ENCODE measurements around the gene SECISBP2L.
"Not testable (repeated sequence)": the region's sequence is repeated elsewhere in the genome, so short reads cannot be mapped to it uniquely, and the experiment has no call there.

The SECISBP2L gene

DNA sequence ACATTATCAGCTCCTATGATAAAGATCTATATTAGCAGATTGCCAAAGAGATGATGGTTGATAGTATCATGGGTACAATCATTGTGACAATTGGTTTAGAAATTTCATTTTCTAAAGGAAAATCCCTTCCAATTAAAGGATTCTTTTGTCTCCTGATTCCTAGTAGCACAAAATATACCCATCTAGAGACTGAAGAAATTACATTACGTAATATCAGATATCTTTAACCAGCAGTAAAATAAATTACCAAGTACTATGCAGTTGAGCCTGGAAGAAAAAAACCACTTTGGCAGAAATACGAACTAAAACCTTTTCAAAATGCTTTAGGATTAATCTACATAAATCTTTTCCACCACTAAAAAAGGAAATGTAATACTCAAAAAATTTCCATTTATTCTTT is 46.9 kb downstream of the SECISBP2L start:
- DNase-seq (ENCODE audit: low read depth) = no peak

DNA sequence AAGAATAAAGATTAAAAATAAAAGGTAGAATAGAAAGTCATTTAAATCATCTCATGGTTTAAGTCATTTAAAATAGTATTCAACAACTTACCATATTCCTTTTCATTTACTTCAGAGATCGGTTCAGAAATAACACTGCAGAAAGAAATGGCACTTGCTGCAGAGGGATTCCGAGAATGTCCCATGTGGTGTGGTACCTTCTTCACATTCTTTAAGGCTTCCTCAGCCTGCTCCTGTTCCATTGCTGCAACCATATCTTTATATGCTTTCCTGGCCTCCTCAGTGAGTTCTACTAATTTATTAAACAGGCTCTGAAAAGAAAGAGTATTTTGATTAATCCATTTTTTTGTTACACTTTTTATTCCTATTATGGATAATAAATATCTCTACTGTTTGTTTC is 50.0 kb downstream of the SECISBP2L start:
- DNase-seq (ENCODE audit: low read depth) = no peak

DNA sequence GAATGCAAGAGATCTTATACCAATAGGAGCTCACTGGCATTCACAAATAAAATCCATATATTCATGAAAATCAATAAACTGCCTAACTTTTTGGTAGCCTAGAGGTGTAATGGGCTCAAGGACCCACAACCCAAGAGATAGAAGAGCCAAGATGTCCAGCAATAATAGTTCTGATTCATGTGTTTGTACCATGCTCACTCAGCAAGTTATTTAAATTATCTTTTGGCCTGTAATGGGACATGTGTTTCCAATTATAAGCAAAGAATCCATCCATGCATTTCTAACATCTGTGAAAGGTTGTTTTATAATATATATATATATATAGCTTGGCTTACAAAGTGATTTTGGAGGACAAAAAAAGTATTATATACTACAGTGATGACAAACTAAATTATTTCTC is 52.9 kb downstream of the SECISBP2L start:
- DNase-seq (ENCODE audit: low read depth) = no peak

DNA sequence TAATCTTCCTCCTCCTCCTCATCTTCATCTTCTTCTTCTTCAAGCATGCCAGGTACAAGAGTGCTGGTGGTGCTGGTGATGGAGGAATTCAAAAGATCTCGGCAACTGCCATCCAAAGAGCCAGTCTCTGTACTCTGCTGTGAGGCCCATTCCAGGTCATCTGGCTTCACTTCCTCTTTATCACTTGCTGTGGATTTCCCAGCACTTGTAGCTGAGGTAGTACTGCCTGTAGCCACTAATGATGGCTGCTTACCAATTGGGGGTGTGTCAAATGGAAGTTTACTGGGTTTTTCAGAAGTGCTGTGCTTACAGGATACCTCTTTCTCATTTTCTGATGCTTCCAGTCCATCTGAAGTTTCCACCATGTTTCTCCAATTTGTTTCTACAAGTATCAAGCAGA is 53.7 kb downstream of the SECISBP2L start:
- no peak for DNase-seq (ENCODE audit: low read depth)

DNA sequence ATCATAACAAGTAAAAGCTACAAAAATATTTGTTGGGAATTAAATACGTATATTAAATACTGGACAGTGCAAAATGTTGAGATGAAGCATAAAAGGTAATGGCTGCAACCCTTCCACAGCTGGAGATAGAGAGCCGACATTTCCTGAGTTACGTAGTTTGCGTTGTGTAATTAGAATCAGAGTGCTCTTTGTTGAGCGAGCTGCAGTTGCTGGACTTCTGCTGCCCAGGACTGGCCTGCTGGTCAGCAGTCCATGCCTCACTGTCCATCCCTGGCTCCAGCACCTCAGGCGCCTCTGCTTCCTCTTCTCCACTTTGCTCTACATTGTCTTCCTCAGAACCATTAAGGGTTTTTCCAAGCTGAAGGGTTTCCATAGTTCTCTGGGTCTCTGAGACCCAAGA is 54.1 kb downstream of the SECISBP2L start:
- DNase-seq (ENCODE audit: low read depth) = no peak

DNA sequence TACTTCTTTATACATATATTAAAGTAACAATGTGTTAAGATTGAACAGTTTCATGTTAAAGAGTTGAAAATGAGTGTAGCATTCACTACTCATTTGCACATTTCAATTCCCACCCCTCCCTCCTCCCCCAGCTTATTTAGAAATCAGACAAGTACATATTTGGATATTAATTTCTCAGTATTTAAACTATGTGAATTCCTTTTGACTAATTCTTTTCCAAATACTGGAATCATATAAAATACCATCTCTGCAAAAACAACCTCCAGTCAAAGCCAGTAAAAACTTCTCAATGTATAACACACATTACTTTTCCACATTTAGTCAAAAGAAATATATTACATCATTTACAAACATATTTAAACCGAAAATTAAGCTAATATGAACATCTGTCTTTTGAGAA is 57.1 kb downstream of the SECISBP2L start:
- DNase-seq (ENCODE audit: low read depth) = no peak

DNA sequence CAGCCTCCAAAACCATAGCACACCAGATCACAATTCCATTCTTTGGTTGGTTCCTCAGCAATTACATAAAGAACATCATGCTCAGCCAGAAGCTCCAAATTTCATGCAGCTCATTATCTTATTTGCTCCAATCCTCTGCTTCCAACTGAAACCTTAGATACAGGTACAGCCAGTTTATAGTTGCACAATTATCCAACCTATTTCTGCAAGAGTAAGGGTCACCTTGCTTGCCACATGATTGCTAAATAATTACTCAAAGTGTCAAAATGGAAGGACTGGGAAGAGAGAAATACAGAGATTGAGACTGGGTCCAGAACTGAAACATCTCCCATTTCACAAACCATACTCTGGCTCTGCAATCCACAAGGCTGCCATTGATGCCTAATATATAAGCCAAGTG is 59.1 kb downstream of the SECISBP2L start:
- DNase-seq (ENCODE audit: low read depth) = no peak

DNA sequence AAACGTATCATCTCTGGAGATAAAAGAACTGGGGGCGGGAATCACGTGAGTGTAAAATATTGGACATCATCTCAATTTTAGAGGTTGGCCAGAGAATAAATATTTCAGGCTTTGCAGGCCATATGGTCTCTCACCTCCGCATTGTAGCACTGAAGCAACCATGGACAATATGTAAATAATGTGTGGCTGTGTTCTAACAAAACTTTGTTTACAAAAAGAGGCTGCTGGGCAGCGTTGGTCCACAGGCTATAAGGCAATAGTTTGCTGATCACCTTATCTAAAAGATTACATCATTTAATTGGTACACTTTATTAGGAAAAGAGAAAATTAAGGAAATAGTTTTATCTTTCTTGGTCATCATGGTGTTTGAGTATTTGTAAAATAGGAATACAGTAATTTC is 60.0 kb downstream of the SECISBP2L start:
- DNase-seq (ENCODE audit: low read depth) = no peak

DNA sequence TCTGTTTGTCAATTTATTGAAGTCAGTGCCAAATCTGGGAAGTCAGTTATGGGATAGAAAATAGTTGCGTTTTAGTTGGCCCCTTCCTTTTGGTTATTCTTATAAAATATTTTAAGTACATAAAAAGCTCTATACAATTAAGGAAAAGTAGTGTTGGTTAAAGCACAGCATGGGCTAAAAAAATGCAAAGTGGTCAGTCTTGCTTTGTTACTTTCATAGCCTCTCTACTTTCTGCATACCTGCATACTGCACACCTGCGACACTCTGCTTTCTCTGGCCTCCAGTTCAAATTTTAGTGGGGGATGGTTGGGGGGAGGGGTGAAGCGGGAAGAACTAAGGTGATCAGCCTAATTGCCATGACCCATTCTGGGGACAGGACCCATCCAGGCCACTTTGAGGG is 60.7 kb downstream of the SECISBP2L start:
- DNase-seq (ENCODE audit: low read depth) = no peak

DNA sequence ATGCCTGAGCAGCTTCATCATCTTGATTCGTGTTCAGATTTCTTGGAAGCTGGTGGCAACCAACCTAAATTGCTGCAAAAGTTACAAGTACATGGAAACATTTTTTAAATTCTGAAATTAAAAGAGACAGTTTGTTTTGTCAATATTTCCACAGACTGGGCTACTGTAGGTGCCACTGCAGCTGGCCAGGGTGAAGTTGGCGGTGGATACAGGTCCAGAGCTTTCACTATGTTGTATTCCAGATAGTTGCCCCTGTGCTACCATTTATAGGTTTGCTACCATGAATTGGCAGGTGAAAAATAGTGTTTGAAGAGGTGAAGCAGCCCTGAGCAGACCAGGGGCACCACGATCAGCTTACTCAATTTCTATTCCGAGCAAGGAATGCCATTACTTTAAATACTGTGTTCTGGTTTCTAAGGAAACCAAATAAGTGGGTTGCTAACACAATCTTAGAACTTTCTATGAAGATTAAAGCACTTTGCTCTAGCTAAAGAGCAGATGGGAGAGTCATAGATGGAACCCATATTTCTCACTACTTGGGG is 61.4 kb downstream of the SECISBP2L start:
- no peak for DNase-seq (ENCODE audit: low read depth)

DNA sequence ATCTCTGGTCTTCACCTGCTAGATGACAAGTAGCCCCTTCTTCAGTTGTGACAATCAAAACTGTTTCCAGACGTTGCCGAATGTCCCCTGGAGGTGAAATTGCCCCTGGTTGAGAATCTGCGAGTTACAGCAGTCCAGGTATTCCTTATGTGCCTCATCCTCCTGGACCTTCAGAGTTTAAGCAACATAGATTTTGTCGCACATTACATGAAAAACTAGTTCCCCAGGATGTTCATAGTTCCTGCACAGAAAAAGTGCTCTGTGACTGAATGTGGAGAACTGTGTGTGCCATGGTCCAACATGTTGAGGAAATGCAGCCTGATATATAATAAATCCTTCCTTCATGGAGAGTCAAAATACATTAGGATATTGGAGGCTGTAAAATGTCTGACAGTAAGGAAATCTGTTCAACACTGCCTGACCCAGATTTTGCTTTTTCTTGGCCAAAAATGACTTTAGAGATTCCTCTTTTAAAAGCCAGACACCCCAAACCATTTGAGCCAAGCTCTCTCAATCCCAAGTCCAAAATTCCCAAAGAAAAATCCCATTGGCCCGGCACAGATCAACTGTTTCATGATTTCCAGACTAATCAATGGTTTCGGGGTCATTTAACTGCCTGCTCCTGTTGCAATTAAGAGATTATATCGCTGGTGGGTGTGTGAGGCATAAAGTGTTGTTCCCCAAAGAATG is 62.1 kb downstream of the SECISBP2L start:
- no peak for DNase-seq (ENCODE audit: low read depth)

DNA sequence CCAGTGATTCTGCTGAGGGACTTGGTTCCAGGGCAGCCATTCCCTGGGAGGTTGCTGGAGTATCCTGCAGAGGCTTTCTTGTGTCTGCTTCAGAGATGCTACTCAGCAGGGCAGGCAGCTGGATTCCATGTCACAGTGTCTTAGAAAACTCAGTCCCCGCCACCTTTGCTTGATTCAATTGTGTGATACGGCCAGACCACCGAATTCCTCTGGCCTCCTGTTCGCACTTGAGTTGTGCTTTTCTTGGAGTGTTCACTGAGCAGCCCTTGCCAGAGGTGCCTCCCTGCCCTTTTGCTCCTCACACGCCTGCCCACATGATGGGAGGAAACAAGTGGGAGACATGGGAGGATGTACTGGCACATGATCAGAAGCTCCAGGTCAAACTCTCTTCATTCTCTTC is 62.9 kb downstream of the SECISBP2L start:
- no peak for DNase-seq (ENCODE audit: low read depth)

DNA sequence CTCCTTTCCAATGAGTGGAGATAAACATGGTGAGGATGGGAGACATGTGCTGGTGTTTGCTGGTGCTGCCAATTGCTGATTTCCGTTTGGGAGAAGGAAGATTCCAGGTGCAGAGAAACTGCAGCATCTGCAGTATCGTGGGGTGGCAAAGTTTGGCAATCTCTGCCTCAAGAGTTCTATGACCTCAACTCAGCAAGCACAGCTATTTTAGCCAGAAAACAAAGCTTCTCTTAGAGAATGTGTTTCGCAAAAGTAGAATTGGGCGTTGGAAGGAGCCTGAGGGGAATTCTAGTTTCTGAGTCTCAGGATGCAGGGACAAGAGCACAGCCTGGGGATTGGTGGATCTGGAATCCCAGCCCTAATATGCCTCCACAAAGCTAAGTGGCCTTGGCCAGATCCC is 64.3 kb downstream of the SECISBP2L start:
- DNase-seq (ENCODE audit: low read depth) = no peak

DNA sequence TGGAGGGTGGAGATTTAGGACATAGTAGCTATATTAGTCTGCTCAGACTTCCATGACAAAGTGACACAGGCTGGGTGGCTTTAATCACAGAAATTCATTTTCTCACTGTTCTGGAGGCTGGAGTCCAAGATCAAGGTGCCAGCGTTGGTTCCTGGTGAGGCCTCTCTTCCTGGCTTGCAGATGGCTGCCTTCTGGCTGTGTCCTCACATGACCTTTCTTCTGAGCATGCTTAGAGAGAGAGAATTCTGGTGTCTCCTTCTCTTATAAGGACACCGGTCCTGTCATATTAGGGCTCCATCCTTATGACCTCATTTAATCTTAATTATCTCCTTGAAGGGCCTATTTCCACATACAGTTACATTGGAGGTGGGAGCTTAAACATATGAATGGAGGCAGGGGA is 67.6 kb downstream of the SECISBP2L start:
- DNase-seq (ENCODE audit: low read depth) = no peak

DNA sequence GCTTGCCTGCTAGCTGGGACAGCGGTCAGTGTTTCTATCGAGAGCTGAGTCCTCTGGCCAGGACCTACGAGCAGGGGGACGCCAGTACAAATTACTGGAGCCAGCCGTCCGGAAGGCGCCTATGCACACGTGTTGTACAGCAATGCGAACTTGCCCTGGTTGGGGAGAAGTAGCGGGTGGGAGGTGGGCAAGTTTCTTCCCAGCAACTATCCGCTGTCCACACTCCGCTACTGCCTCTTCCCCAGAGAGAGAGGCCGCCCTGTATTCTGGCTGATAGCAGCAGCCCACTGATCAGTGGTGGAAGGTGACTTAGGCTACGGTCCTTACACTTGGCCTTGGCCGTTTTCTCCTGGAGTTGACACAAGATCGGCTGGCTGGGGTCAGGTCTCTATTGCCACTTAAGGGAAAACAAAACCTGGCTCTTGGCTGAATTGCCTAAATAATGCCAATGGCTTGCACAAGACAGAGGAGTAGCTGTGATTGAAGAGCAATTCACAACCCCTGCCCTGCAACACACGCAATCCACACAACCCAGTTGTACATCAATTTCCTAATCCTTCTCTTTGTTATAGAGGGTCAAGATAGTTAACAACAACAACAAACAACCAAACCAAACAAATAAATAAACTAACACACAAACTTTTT is 69.7 kb downstream of the SECISBP2L start:
- no peak for DNase-seq (ENCODE audit: low read depth)

DNA sequence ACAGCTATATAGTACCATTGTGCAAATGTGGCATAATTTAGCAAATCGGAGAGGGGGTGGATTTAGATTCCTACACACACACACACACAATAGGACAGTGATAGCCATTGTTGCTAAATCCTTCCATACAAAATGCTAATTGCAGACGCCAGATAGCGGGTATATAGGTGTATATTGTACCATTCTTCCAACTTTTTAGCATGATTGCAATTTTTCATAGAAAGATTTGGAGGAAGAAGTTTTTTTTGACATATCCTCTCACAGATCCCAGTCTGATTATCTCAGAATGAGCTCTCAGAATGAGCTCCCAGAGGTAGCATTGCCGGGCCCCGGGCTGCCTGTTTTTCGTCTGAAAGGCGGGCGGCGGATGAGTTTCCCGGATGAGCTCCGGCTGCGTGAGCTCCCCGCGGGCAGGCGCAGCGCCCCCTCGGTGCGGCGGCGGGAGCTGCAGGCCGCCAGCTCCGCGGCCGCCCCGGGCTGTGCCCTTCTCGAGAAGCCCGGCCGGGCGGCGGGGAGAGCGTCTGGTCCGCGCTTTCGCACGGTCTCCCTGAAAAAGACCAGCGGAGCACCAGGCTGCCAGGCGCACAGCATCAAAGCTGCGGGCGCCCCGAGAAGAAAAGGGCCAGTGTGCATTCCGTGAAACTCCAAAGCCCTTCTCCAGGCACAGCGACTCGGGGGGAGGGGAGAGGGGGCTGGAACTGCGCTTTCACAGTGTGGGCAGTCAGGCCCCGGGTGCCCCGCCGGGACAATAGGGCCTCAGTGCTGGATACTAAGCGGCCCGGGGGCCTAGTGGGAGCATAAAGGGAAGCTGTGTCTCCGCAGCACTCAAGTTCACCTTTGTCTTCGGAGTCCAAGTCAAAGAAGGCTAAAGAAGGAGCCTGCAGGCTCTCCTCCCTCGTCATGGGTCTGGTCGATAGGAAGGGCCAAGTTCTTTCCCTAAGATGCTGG is 70.5 kb downstream of the SECISBP2L start:
- DNase-seq (ENCODE audit: low read depth) = peak; percentile 58

DNA sequence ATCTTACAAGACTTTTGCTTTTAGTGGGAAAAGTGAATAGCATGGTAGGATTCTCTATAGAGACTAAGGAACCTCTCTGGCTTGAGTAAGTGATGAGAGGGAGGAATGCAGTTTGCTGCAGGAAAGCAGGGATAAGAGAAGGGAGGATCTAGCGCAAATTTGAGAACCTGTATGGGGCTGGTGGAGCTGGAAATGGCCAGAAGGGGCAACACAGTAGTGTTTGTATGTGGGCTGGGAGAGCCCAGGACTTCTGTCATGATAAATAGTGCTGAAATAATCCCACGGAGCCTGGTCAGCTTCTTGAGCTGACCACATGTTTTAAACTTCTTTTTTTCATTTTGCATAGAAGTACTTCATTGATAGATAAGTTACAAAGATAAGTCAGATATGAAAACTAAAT is 71.4 kb downstream of the SECISBP2L start:
- no peak for DNase-seq (ENCODE audit: low read depth)

DNA sequence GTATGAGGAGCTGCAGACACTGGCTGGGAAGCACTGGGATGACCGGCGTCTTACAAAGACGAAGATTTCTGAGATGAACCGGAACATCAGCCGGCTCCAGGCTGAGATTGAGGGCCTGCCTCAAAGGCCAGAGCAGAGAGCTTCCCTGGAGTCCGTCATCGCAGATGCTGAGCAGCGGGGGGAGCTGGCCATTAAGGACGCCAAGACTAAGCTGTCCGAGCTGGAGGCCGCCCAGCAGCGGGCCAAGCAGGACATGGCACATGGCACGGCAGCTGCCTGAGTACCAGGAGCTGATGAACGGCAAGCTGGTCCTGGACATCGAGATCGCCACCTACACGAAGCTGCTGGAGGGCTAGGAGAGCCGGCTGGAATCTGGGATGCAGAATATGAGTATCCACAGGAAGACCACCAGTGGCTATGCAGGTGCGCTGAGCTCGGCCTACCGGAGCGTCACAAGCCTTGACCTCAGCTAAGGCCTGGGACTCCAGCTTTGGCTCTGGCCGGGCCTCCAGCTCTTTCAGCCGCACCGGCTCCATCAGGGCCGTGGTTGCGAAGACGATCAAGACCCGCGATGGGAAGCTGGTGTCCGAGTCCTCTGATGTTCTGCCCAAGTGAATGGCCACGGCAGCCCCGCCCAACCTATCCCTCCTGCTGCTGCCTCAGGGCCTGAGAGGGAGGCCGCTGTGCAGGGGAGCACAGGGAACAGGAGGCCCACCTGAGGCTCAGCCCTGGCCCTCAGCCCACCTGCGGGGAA is 73.3 kb downstream of the SECISBP2L start:
- no peak for DNase-seq (ENCODE audit: low read depth)

DNA sequence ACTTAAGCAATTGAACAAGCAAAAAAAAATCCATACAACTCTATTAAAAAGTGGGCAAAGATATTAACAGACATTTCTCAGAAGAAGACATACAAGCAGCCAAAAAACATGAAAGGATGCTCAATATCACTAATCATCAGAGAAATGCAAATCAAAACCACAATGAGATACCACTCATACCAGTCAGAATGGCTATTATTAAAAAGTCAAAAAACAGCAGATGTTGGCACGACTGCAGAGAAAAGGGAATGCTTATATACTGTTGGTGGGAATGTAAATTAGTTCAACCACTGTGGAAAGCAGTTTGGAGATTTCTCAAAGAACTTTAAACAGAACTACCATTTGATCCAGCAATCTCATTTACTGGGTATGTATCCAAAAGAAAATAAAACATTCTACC is 75.3 kb downstream of the SECISBP2L start:
- not testable (repeated sequence) for DNase-seq (ENCODE audit: low read depth)

DNA sequence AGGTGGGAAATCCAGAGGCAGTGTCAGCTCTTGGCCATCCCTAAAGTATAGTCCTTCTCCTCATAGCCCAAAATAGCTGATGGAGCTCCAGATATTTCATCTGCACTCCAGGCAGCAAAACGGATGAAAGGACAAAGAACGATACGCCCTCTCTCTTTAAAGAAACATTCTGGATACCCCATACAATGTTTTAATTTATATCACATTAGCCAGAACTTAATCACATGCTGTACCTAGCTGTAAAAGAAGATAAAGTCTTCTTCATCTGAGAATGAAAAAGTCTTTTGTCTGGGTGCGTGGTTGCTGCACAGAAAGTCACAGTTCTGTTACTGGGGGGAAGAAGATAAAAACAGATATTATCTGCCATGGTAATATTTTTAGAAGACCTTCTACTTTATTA is 78.2 kb downstream of the SECISBP2L start:
- no peak for DNase-seq (ENCODE audit: low read depth)

DNA sequence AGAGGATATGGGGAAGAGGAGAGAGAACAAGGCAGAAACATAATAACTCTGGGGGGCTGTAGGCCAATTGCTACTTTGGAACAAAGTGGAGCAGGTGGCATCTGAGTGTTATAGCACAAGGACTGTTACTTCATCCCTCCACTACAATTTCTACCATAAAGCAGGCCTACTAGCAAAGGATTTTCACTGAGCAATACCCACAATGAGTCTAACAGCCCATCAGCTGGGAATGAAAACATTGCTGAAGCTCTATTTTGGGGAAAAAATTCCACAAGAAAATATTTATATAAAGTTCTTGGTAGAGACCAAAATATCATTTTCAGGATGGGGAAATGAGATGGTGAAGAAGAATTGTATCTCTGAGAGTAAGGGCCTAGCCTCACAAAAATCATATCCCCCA is 78.9 kb downstream of the SECISBP2L start:
- DNase-seq (ENCODE audit: low read depth) = no peak
